OCI-M2 (cell line): ENCODE results near the gene CDKL5.
"Not testable (repeated sequence)": the region's sequence is repeated elsewhere in the genome, so short reads cannot be mapped to it uniquely, and the experiment has no call there.

Source experiments
- DNase-seq: peaks from one replicate; lab custom pipeline; 2025; ENCODE audit not compliant: unreplicated experiment; lab: John Stamatoyannopoulos, UW

The CDKL5 gene

DNA sequence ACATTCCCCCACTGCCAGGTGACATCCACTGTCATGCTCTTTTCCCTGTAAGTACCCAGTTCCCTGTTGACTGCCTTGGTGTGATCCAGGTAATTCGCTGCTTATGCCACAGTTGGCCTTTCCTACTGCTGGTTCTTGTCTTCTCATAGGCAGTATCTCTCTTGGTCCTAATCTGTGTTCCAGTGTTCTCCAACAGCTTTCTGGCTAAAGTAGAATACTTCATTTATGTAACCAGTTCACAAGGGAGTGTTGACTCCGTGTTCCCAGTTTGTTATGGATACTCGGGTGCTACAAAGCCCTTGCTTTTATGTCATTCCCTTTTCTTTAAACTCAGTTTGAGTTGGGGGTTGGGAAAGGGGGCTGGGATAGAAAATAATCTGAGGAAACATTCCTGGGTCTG, 148.1 kb downstream of the CDKL5 start:
- DNase-seq: no peak

DNA sequence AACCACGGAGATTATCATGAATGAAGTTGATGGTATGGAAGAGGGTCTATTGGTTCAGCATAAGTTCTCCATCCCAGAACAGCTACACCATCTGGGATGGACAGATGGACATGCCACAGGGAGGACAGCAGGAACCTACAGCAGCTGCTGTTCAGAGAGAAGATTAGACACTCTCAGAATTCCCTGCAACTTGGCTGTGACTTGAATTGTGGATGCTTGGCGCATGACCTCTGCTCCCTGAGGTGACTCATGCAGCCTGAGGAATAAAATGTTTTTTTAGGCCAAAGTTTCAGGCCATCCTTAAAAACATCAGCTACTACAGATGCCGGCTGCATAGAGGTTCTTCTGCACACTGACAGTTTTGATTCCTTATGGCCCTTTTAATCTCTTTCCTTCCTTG, 149.2 kb downstream of the CDKL5 start:
- no peak for DNase-seq

DNA sequence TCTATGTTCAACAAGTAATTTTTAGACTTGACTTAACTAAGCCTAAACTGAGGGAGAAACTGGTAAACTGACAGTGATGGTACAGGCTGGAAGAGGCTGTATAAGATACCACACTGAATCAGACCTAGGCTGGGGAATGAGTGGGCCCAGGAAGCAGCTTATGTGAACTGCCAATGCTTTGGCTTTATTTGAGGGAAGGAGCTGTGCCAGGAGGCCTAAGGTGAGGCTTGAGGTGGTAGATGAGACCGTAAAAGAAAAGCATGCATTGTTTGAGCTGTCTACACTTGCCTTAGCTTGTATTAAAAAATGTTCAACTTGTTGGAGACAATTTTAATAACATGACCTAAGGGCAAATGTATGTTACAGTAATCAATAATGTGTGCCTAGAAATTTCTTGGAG, 150.3 kb downstream of the CDKL5 start:
- DNase-seq: no peak

DNA sequence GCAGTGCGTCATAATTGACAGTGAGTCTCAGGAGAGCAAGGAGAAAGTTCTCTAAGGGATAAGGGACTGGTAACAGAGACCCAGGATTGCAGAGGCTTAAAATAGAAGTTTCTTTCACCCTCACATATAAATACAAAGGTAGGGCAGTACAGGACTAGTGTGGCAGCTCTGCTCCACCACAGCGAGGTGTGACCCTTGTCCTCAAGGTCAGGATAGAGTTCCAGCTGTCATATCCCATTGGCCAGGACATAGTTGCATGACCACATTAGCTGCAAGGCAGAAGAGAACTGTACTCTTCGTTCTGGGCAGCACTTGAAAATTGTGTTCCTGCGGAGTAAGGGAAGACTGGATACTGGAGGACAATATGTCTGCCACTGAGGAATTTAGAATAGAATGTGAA, 152.0 kb downstream of the CDKL5 start:
- DNase-seq: no peak

DNA sequence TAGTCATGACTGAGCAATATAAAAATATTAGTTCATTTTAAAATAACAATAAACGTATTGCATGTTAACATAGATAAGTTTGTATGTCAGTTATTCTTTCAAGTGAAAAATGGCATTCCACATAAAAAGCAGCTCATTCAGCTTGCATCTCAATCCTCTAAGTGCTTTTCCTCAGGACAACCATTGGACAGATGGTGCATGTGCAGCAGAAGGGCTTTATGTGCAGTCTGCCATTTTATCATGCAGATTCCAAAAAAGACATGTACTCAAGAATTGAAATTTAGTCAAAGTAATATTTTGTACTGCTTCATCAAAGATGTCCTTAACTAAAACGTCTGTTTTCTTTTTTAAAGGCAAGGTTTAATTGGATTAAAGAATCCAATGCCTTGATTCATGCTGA, 153.1 kb downstream of the CDKL5 start:
- no peak for DNase-seq

DNA sequence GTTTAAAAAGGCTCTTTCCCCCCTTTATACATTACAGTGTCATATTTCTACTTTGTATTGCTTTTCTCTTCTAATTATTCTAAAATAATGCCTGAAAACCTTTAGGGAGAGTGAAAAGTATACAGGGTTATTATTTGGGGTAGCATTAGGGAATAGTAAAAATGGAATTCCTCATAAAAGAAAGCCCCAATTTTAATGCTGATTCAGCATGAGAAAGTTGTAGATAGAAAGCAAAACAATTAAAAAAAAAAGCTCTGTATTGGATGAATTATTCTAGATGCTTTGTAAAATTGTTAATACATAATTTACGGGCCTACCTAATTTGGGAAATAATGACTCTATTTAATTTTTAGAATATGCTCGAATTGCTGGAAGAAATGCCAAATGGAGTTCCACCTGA, 154.1 kb downstream of the CDKL5 start:
- DNase-seq: no peak

DNA sequence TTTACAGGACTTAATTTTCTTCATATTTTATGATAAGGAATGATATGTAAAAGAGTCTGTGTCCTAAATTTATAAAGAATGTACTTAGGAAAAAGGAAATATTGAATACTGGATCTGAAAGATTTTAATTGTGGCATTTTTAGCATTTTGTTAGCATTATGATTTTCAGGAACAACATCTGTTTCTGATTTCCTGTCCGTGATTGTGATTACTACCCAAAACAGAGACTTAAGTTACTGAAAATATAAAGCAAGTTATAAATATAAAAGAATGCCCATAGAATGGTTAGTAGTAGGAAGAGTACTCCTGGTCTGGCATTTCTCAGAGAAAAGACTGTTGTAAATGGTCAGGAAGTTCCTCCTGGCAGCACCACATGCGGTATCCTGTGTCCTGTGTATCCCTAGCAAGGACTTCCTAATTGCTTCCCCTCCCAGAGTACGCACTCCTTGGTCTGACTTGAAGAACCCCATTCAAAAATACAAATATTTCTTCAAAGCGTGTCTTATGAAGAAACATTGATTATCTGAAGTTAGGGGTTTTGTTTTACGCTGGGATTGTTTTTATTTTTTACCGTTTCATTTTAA, 157.6 kb downstream of the CDKL5 start:
- no peak for DNase-seq

DNA sequence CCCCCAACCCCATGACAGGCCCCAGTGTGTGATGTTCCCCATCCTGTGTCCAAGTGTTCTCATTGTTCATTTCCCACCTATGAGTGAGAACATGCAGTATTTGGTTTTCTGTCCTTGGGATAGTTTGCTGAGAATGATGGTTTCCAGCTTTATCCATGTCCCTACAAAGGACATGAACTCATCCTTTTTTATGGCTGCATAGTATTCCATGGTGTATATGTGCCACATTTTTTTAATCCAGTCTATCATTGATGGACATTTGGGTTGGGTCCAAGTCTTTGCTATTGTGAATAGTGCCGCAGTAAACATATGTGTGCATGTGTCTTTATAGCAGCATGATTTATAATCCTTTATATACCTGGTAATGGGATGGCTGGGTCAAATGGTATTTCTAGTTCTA, 163.9 kb downstream of the CDKL5 start:
- not testable (repeated sequence) for DNase-seq

DNA sequence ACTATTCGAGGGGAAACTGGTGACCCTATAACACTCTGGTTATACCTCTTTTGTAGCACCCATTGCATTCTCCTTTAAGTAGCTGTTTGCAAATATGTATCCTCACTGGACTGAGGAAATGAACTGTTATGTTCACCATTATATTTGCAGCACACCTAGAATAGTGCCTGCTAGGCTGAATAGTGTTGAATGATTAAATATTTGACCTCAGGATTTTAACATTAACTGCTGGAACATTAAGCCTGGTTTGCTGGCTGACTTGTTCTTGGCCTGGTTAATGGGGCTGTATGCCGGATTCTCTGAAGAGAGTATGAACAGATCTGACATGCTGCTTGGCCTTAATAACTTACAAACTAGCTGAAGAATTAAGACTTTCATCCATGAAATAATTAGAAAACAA, 166.4 kb downstream of the CDKL5 start:
- DNase-seq: no peak

DNA sequence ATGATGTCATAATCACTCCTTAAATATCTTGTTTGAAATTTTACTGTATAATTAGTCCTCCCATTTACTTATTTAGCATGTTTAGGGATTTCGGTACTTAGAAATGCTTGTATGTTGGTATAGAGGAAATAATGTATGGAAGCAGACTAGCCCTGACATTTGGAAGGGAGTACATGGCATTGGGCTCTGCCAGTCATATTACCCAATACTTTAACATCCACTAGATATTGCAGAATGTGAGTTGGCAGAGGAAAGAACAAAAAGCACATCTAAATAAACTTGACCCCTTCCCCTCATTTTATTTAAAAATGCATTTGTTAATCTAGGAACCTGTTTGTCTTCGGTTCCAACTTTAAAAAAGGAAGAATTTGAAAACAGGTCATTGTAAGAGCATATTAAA, 168.7 kb downstream of the CDKL5 start:
- no peak for DNase-seq

DNA sequence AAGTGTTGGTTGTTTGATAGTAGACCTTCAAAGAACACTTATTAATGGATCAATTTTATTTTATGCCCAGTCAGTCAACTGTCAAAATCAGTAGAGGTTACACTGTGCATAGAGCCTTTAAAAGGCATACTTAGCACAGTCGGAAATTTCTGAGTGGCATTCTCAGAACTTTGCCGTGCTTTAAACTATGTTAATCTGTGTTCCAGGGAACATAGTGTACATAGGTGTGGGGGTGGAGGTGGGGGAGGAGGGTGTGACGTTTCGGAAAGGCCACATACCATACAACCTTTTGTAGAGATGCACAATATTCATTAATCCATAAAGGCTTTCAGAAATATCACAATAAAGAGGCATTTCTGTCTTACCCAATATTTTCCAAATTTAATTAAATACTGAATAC, 170.7 kb downstream of the CDKL5 start:
- no peak for DNase-seq

DNA sequence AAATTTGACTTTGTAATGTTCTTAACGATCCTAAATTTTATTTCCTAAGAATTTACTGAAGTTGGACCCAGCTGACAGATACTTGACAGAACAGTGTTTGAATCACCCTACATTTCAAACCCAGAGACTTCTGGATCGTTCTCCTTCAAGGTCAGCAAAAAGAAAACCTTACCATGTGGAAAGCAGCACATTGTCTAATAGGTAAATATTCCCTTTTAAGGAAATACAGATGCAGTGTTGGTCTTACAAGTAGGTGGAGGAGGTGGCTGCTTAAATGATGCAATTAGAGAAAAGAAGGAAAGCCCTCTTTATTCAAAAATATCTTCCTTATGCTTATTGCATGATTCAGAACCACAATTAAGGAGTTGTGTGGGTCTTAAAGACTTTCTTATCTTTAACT, 173.0 kb downstream of the CDKL5 start:
- DNase-seq: no peak

DNA sequence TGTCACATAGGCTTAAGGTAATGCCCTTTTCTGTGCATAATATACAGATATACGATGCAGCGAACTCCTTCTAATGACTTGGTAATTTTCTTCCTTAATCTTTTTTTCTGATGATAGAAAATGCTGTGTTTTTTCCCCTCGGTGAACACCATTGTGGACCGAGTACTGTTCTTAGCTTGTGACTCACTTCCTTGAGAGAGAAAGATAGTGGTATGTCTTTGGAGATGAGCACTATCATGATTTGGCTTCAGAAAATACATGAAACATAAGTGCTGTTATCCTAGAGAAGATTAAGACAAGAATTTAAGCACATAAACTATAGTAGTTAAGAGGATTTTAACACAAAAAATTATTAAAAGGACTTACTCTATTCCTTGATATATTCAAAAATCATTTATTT, 182.6 kb downstream of the CDKL5 start:
- no peak for DNase-seq

DNA sequence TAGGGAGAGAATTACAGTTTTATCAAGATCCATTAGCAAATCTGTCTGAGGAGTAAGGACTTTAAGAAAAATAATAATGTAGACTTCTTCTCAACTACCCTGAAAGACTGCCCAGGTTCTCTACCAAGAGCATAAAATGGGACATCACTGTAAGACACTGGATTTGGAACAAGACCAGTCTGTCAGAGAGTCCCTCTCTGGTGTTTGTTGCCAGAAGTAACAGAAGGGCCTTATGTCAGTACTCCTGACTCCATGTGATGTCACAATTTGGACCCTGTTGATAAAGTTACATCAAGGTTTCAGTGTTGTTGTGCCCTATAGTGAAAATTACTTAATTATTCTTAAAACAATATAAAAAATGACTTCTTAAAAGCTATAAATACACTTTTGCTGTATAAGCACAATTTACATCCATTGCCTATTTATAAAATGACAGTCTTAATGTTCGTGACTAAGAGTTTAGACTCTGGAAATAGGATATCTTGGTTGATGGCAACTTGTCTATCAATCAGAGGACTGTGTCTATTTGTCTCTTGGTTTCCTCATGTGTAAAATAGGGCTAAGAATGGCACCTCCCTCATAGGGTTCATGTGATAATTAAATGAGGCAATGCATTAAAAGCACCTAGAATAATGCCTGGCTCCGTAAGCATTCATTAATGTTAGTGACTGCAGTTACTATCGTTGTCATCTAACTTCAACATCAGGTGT, 188.7 kb downstream of the CDKL5 start:
- DNase-seq: no peak

DNA sequence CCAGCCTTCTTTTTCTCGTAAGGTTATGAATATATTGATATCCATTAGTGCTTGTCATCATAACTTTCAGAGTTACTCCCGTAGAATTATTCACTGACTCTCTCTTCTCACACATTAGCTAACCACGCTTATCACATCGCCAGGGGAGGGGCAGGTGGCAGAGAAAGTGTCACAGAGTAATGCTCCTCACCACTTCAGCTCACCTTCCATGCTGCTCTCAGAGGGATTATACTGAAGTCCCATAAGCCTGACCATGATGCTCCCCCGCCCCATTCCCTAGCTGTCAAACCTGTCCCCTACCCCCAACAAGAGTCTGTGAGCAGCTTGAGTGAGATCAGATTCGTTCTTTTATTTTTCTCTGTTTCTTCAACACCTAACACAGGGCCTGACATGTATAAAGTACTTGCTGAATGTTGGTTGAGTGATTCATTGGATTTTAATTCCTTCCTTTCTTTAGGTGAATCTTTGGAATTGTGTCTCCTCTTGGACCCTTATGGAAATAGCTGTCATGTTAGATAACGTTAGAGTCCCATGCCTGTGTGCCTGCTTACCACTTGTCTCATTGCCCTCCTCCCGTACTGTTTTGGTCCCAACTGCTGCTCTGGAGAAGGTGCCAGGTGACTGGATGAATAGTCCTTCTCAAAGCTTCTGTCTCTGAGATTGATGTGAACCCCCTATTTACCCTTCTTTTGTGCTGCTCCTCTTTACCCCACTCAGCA, 191.4 kb downstream of the CDKL5 start:
- DNase-seq: no peak

DNA sequence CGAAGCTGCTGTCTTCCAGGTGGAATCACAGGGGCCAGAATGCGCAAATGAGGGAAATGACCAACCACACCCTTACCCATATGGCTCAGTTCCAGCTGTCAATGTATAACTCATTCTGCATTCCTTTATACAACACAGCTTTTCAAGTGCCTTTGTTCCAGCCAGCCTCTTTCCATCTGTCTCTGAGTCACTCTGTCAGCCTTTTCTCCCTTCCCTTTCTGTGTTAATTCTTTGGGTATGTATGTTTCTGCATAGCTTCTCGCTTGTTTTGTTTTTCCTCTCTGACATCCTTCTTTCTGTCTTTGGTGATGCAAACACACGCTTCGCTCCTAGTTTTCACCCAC, 192.0 kb downstream of the CDKL5 start:
- no peak for DNase-seq

DNA sequence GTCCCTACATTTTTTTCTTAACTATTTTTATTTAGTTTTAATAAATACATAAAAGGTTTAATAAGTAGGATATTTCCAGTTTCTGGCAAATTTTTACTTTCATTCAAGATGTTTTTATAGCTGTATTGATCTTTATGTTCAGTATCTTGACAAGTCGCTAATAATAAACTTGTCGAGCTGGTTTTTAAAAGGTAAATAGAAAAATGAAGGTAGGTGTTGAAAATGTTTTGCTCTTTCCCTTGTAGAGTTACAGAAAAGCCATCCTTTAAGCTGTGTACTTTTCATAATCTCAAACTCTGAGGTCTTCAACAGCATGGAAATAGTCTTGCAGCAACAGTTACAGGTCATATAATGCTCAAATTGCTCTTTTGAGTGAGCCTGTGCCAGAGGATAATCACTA, 193.9 kb downstream of the CDKL5 start:
- no peak for DNase-seq

DNA sequence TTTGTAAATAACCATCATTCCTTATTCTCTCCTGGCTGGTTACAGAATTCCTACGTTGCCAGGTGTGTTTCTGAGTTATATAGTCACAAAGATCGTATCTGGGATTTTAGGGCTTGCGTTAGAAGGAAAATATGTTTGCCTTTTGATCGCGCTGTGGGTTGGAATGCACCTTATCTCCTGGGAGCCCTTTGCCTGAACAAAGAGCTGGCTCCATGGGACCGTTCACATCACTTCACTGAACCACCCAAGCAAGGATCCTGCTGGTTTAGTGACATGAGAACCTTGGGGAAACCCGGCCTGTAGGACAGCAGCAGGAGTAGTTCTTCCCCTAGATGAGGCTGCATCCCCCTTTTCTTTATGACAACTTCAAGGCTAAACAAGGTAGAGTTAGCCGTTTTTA, 194.9 kb downstream of the CDKL5 start:
- no peak for DNase-seq

DNA sequence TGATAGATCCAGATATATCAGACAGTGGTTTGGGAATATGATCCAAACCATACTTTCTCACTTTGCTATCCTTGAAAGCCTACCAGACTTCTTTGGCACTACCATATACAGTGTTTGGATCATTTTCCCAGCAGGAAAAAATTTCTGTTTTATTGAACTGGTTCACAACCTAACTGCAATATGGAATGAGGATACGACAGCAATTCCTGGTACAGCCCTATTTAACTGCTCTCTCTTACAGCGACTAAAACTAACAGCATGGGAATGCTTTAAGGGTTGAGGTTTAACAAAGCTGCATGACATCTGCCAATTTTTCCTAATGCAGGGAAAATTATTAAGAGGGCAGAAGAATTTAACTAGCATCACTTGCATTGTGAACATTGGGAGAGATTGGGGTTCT, 199.2 kb downstream of the CDKL5 start:
- no peak for DNase-seq

DNA sequence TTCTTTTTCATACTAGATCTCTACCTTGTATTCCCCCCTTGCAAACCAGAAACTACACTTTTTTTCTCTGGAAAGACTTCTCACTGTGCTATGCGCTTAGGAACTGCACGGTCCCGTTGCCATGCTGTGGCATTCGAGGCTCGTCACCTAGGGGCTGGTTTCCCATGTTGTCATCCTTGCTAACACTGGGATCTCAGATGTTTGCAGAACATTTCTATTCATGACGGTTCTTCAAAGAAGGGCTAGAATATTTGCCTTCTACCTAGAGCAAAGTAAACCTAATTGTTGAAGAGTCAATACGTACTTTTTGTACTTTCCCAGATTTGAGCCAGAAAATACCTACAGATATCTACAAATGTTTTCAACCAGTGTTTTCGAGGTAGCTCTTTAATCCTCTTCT, 205.5 kb downstream of the CDKL5 start:
- DNase-seq: no peak

DNA sequence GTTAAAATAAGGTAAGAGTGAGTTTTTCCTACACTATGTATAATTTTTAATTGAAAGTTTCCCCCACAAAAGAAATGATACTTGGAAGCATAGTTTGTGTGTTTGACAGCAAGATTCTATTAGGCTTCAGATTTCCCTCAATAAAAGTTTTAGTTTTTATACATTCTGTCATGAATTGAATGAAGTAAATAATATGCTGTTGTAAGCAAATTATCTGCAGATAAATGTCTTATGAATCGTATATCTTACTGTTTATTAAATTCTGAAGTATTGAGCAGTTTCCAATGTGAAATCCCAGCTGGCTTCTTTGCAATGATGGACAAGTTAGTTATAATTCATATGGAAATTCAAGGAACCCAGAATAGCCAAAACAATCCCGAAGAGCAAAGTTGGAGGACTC, 213.0 kb downstream of the CDKL5 start:
- DNase-seq: no peak

DNA sequence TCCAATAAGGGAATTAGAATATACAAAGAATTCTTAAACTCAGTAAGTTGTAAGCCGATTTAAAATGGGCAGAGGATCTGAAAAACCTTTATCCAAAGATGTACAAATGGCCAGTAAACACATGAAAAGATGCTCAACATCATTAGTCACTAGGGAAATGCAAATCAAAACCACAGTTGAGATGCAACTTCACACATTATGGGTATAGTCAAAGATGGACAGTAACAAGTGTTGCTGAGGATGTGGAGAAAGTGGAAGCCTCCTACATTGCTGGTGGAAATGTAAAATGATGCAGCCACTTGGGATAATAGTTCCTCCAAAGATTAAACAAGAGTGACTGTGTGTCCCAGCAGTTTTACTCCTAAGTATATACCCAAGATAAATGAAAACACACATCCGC, 213.9 kb downstream of the CDKL5 start:
- no peak for DNase-seq

DNA sequence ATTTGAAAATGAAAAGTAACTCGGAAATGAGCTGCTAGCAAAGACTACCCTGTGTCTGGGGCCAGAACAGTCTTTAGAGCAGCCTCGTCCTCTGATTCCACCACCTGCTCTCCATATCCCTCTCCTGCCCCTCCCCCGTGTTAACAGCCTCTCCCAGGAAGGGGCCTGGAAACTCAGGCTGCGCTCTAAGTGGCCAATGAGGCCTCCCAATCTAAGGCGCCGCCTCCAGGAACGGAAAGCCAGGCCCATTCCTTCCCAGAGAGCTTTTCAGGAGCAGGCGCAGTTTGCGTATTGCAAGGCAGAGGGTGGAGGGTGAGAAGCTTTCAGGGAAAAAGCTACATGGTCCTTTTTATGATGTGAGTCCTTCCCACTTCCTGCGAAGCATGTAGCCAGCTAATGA, 215.3 kb downstream of the CDKL5 start:
- no peak for DNase-seq
